Breast epithelium (tissue), 4 donors: ENCODE measurements around the gene CEP112. TPM values are rescaled to one million over a fixed set of nuclear protein-coding genes. Genes with fewer than 3 reads are reported as not detected.
"Not testable (repeated sequence)": the region's sequence is repeated elsewhere in the genome, so short reads cannot be mapped to it uniquely, and the experiment has no call there.

ENCODE experiments used
- DNase-seq, 2 donors: peaks; one replicate each; pipeline ENCODE4 v3.0.0-alpha.2; 2019; ENCODE audit warnings: low spot score in 2 of 2
- H3K27ac ChIP-seq, 2 donors: fragments of 200-600 bp; sonication (generic) in 1 of 2; one replicate each; pipeline ENCODE4 v1.5.1; 2016 to 2019; ENCODE audit warnings: mild to moderate bottlenecking in 1 of 2
- H3K27me3 ChIP-seq, 2 donors: fragments of 200-600 bp; sonication (generic) in 1 of 2; one replicate each; pipeline versions ENCODE4 v1.5.1 to v1.6.0; 2017 to 2019; ENCODE audit warnings: control low read depth in 1 of 2, mild to moderate bottlenecking in 1 of 2
- H3K36me3 ChIP-seq: fragments of 200-600 bp; one replicate; pipeline ENCODE4 v1.5.1; 2019
- H3K4me1 ChIP-seq, 2 donors: fragments of 200-600 bp; sonication (generic); one replicate each; pipeline ENCODE4 v1.5.1; 2016 to 2019; ENCODE audit warnings: control low read depth in 1 of 2
- H3K4me3 ChIP-seq, 3 donors: fragments of 200-600 bp; sonication (generic); 1 replicate in 2 of 3; 2 replicates in 1 of 3; pipeline ENCODE4 v1.5.1; 2016 to 2019; ENCODE audit warnings: mild to moderate bottlenecking in 3 of 3, moderate library complexity in 2 of 3
- H3K9me3 ChIP-seq, 2 donors: fragments of 200-600 bp; sonication (generic) in 1 of 2; one replicate each; pipeline ENCODE4 v1.5.1; 2016 to 2019; ENCODE audit warnings: control low read depth in 1 of 2
- CTCF ChIP-seq, 3 donors: fragments of 450-650 bp; IDR thresholded peaks; one replicate each; pipeline ENCODE4 v1.5.1; 2016 to 2017; ENCODE audit warnings: antibody characterized with exemption in 3 of 3, mild to moderate bottlenecking in 3 of 3, moderate library complexity in 3 of 3
- POLR2A ChIP-seq: fragments of 450-650 bp; IDR thresholded peaks from one replicate; pipeline ENCODE4 v1.6.1; 2016; ENCODE audit warnings: antibody characterized with exemption, mild to moderate bottlenecking, moderate library complexity
- POLR2AphosphoS5 ChIP-seq, 3 donors: sonication (generic); formaldehyde crosslinking; IDR thresholded peaks; one replicate each; pipeline ENCODE4 v1.6.1; 2017; ENCODE audit warnings: antibody characterized with exemption in 3 of 3
- intact Hi-C: fragments of 100-400 bp; cut with DNase I; formaldehyde crosslinking; loops from one replicate; pipeline ENCODE4 v1.15.1; 2023; ENCODE audit warnings: low total_unique reads
- total RNA-seq, 3 donors: library from RNA; depleted of rRNA; stranded (reverse); fragments of >200 nt; gene quantifications; one replicate each; pipeline ENCODE4 v1.1.0, GENCODE V29; 2016

CEP112 gene
- total RNA-seq, 3 donors from 2014 or later: 12.9 to 27.2 (median 18.0) TPM

GRCh38 chr17:65813306-65813705 is 378.6 kb downstream of the CEP112 start:
- Histone ChIP-seq H3K27ac (no peak overlapping the region), H3K9me3 (no peaks in the 10 kb centered on the region), H3K4me1 (no peaks in the 10 kb centered on the region), H3K36me3 (no peaks in the 10 kb centered on the region), H3K4me3 (no peak overlapping the region), H3K27me3 (no peaks in the 10 kb centered on the region)
- DNase-seq: no peak
- TF ChIP-seq CTCF (IDR thresholded peaks at IDR 0.05) (no peak), POLR2AphosphoS5 (IDR thresholded peaks at IDR 0.05) (no peak), POLR2A (no peak)
- intact Hi-C loops: no loop called here

DNA sequence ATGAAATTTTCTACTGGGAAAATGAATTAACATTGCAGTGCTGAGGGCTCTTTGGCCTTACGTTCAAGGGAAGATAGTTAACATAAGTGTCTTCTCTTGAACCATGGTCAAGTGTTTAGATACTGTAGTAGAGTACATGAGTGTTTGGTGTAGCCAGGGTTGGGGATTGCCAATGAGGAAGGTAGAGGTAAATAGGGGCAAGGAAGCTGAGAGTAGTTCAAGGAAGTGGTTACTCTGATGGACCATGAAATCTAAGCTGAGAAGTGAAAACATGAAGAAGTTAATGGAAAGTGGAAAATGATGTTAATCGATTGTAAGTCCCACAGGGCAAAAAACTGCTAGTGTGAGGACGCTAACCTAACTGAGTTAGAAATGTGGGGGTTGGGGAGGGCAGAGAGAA is 380.9 kb downstream of the CEP112 start:
- intact Hi-C loops: no loop called here
- no peaks in the 10 kb centered on the region for H3K27me3 ChIP-seq
- no peaks in the 10 kb centered on the region for H3K36me3 ChIP-seq
- TF ChIP-seq POLR2AphosphoS5 (IDR thresholded peaks at IDR 0.05) (no peak), POLR2A (no peak), CTCF (IDR thresholded peaks at IDR 0.05) (no peak)
- no peak for DNase-seq
- peaks cover 0 to 10% of the 10 kb centered on the region in 2 donors for H3K9me3 ChIP-seq
- H3K4me1 ChIP-seq: no peaks in the 10 kb centered on the region
- H3K4me3 ChIP-seq: no peak overlapping the region
- H3K27ac ChIP-seq: no peak overlapping the region

DNA sequence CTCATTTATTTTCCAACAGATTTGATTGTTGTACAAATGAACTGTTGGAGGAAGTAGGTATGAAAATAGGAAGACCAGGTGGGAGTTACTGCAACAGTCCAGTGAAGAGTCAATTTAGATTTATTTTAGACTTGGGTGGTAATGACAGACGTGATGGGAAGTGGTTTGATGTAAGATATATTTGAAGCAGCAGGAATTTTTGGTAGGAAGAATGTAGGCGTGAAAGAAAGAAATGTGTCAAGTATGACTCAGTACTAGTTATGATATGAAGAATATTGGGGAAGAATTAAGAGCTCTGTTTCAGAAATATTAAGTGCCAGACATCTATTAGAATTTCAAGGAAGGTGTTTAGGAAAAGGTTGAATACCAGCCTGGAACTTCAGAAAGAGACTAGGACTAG is 382.6 kb downstream of the CEP112 start:
- Histone ChIP-seq H3K36me3 (no peaks in the 10 kb centered on the region), H3K27ac (no peak overlapping the region), H3K4me1 (no peaks in the 10 kb centered on the region), H3K4me3 (no peak overlapping the region), H3K27me3 (no peaks in the 10 kb centered on the region), H3K9me3 (peaks cover 0 to 10% of the 10 kb centered on the region in 2 donors)
- TF ChIP-seq CTCF (IDR thresholded peaks at IDR 0.05) (no peak), POLR2AphosphoS5 (IDR thresholded peaks at IDR 0.05) (no peak), POLR2A (no peak)
- intact Hi-C loops: no loop called here
- DNase-seq: no peak

GRCh38 chr17:65808566-65808965 is 383.4 kb downstream of the CEP112 start:
- H3K4me3 ChIP-seq, H3K36me3 ChIP-seq, H3K4me1 ChIP-seq, DNase-seq, H3K27ac ChIP-seq, H3K27me3 ChIP-seq, intact Hi-C loops: not testable (repeated sequence)
- H3K9me3 ChIP-seq: peaks cover 0 to 10% of the 10 kb centered on the region in 2 donors

DNA sequence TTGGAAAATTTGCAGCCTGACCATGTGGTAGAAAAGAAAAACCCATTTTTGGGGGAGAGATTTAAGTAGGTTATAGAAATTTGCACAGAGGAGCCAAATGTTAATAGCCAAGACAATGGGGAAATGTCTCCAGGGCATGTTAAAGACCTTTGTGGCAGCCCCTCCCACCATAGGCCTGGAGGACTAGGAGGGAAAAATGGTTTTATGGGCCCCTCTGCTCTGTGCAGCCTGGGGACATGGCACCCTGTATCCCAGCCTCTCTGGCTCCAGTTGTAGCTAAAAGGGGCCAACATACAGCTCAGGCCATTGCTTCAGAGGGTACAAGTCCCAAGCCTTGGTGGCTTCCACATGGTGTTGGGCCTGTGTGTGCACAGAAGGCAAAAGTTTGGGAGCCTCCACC is 384.6 kb downstream of the CEP112 start:
- Histone ChIP-seq H3K27me3 (no peaks in the 10 kb centered on the region), H3K36me3 (no peaks in the 10 kb centered on the region), H3K4me3 (no peak overlapping the region), H3K9me3 (peaks cover 0 to 14% of the 10 kb centered on the region in 2 donors), H3K27ac (no peak overlapping the region), H3K4me1 (no peaks in the 10 kb centered on the region)
- no peak for DNase-seq
- intact Hi-C loops: no loop called here
- TF ChIP-seq CTCF (IDR thresholded peaks at IDR 0.05): no peak
- no peak for TF ChIP-seq POLR2A

DNA sequence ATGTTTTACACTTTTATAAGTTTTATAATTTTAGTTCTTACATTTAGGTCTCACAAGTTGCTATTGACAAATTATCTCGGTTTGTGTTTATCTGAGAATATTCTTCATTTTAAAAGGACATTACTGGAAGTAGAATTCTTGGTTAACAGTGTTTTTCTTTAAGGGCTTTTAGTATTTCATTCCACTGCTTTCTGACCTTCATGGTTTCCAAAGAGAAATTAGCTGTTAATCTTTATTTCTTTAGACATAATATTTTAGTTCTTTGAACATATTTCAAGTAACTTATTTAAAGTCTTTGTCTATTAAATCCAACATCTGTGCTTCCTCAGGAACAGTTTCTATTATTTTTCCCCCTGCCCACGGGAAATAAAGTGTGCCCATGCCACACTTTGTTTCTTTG is 390.4 kb downstream of the CEP112 start:
- Histone ChIP-seq H3K27ac (no peak overlapping the region), H3K9me3 (peaks cover 3 to 19% of the 10 kb centered on the region in 2 donors), H3K27me3 (no peaks in the 10 kb centered on the region), H3K36me3 (no peaks in the 10 kb centered on the region), H3K4me1 (no peaks in the 10 kb centered on the region), H3K4me3 (no peak overlapping the region)
- DNase-seq: no peak
- intact Hi-C loops: no loop called here
- TF ChIP-seq CTCF (IDR thresholded peaks at IDR 0.05) (no peak), POLR2AphosphoS5 (IDR thresholded peaks at IDR 0.05) (no peak), POLR2A (no peak)
